ENCODE data around the gene CEP85L. TPM values are rescaled to one million over a fixed set of nuclear protein-coding genes. Genes with fewer than 3 reads are reported as not detected.

CEP85L gene
- total and polyA plus RNA-seq, 2 of the 13 experiments (the other 11 are each of a cell fraction or from before 2014, with no cell fraction given), result 0.44 to 1.7 TPM

DNA sequence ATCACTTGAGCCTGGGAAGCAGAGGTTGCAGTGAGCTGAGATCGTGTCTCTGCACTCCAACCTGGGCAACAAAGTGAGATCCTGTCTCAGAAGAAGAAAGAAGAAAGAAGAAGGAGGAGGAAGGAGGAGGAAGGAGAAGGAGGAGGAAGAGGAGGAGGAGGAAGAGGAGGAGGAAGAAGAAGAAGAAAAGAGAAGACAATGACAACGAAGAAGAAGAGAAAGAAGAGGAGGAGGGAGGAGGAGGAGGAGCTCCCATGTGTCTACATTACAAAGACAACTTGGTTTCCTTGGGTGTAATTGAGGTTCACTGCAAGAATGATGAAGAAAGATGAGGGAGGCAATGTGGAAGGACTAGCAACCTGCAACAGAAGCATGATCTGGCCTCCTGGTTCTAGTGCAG, 21.3 kb upstream of the CEP85L start:
- Histone ChIP-seq H3K79me2 (ENCODE audit: insufficient read depth, low read length) (no peaks in the 10 kb centered on the region), H3K9ac (ENCODE audit: insufficient read depth, low read depth, low read length) (no peak overlapping the region), H3K4me3 (replicated peaks in 1 of 3; ENCODE audit: insufficient read depth in 1 of 3, low read depth in 2 of 3, low read length in 3 of 3) (no peak overlapping the region), H3K4me1 (ENCODE audit: insufficient read depth, low read length) (no peaks in the 10 kb centered on the region), H4K20me1 (ENCODE audit: insufficient read depth, low read length) (no peaks in the 10 kb centered on the region), H3K4me2 (ENCODE audit: low read depth, low read length) (no peak overlapping the region), H3K36me3 (replicated peaks in 1 of 2; ENCODE audit: control insufficient read depth in 1 of 2, insufficient read depth in 2 of 2, low read length in 2 of 2) (no peaks in the 10 kb centered on the region), H3K27me3 (ENCODE audit: control insufficient read depth in 1 of 2, insufficient read depth in 2 of 2, low read length in 2 of 2) (peaks cover 0 to 33% of the 10 kb centered on the region in 2 experiments; a peak in 3 of 5 replicates), H2AFZ (ENCODE audit: low read length) (no peak overlapping the region), H3K27ac (ENCODE audit: extremely low read length, insufficient read depth, low read length) (no peak overlapping the region), H3K9me3 (ENCODE audit: low read length) (no peaks in the 10 kb centered on the region)
- in situ Hi-C loops (cut with HindIII; ENCODE audit: extremely low pct_ligation_motif_present, low pct_unique_long_range_greater_than_20kb), result no loop called here
- ChIA-PET CTCF (ENCODE audit: low intra/inter-chr PET ratio, low total read pairs) (no interaction called here), POLR2A (no interaction called here)
- no peak for ATAC-seq
- WGBS (ENCODE audit: low lambda C conversion rate), result 1% methylated on average over 2 of the region's 2 CpGs
- intact Hi-C loops (cut with micrococcal nuclease; ENCODE audit: unreplicated experiment), result no loop called here
- 0 out of 2 replicates have a peak, but pooled peaks have one; percentile 6 for TF ChIP-seq FOXK2 (IDR thresholded peaks at IDR 0.05)
- 0 out of 2 replicates have a peak, but pooled peaks have one; percentile 42 for TF ChIP-seq ATM (IDR thresholded peaks at IDR 0.05; ENCODE audit: borderline replicate concordance)
- peak; percentile 54 for TF ChIP-seq ZNF282 (IDR thresholded peaks at IDR 0.05; ENCODE audit: partially characterized antibody)
- TF ChIP-seq ATF7-NPFF (CRISPR knock-in tag; IDR thresholded peaks at IDR 0.05; ENCODE audit: low read depth), result no peak
- DNase-seq (ENCODE audit: low spot score), result no peak
- BruUV-seq (replicated peaks), result no TSS peak
- FAIRE-seq, result no peak

- no peak for DNase-seq (ENCODE audit: low spot score)
- Histone ChIP-seq H4K20me1 (ENCODE audit: insufficient read depth, low read length) (no peaks in the 10 kb centered on the region), H3K36me3 (replicated peaks in 1 of 2; ENCODE audit: control insufficient read depth in 1 of 2, insufficient read depth in 2 of 2, low read length in 2 of 2) (no peaks in the 10 kb centered on the region), H2AFZ (ENCODE audit: low read length) (no peak overlapping the region), H3K9me3 (ENCODE audit: low read length) (no peaks in the 10 kb centered on the region), H3K27ac (ENCODE audit: extremely low read length, insufficient read depth, low read length) (no peak overlapping the region), H3K27me3 (ENCODE audit: control insufficient read depth in 1 of 2, insufficient read depth in 2 of 2, low read length in 2 of 2) (peaks cover 0 to 36% of the 10 kb centered on the region in 2 experiments; a peak in 3 of 5 replicates), H3K4me2 (ENCODE audit: low read depth, low read length) (no peak overlapping the region), H3K4me3 (replicated peaks in 1 of 3; ENCODE audit: insufficient read depth in 1 of 3, low read depth in 2 of 3, low read length in 3 of 3) (no peak overlapping the region), H3K79me2 (ENCODE audit: insufficient read depth, low read length) (no peaks in the 10 kb centered on the region), H3K9ac (ENCODE audit: insufficient read depth, low read depth, low read length) (no peak overlapping the region), H3K4me1 (ENCODE audit: insufficient read depth, low read length) (no peaks in the 10 kb centered on the region)
- no peak for ATAC-seq
- BruUV-seq (replicated peaks), result no TSS peak
- in situ Hi-C loops (cut with HindIII; ENCODE audit: extremely low pct_ligation_motif_present, low pct_unique_long_range_greater_than_20kb) (no loop called here), intact Hi-C loops (cut with micrococcal nuclease; ENCODE audit: unreplicated experiment) (no loop called here)
- 5% methylated on average over 1 of the region's 1 CpG for WGBS (ENCODE audit: low lambda C conversion rate)
- FAIRE-seq, result no peak
- CTCF ChIA-PET (ENCODE audit: low intra/inter-chr PET ratio, low total read pairs), result no interaction called here
- POLR2A ChIA-PET, result no interaction called here
- no peak for TF ChIP-seq ZNF546 (CRISPR knock-in tag; conservative IDR thresholded peaks at IDR 0.05)
- TF ChIP-seq, protein P1, sequence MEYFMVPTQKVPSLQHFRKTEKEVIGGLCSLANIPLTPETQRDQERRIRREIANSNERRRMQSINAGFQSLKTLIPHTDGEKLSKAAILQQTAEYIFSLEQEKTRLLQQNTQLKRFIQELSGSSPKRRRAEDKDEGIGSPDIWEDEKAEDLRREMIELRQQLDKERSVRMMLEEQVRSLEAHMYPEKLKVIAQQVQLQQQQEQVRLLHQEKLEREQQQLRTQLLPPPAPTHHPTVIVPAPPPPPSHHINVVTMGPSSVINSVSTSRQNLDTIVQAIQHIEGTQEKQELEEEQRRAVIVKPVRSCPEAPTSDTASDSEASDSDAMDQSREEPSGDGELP (IDR thresholded peaks at IDR 0.05; ENCODE audit: borderline replicate concordance, low read depth), result no peak
- TF ChIP-seq NR2F1 (CRISPR knock-in tag; IDR thresholded peaks at IDR 0.05), result no peak
- no peak for TF ChIP-seq MBD4 (IDR thresholded peaks at IDR 0.05; ENCODE audit: borderline replicate concordance, low read length)
- TF ChIP-seq ATF1 (CRISPR knock-in tag; IDR thresholded peaks at IDR 0.05), result no peak
- no peak for TF ChIP-seq ZNF558 (CRISPR knock-in tag; IDR thresholded peaks at IDR 0.05; ENCODE audit: borderline replicate concordance)
- TF ChIP-seq HIC2 (CRISPR knock-in tag; IDR thresholded peaks at IDR 0.05; ENCODE audit: low read depth), result no peak
- no peak for TF ChIP-seq RFXANK (CRISPR knock-in tag; IDR thresholded peaks at IDR 0.05)
- TF ChIP-seq, protein P2, sequence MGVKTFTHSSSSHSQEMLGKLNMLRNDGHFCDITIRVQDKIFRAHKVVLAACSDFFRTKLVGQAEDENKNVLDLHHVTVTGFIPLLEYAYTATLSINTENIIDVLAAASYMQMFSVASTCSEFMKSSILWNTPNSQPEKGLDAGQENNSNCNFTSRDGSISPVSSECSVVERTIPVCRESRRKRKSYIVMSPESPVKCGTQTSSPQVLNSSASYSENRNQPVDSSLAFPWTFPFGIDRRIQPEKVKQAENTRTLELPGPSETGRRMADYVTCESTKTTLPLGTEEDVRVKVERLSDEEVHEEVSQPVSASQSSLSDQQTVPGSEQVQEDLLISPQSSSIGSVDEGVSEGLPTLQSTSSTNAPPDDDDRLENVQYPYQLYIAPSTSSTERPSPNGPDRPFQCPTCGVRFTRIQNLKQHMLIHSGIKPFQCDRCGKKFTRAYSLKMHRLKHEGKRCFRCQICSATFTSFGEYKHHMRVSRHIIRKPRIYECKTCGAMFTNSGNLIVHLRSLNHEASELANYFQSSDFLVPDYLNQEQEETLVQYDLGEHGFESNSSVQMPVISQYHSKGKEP (CRISPR knock-in tag; IDR thresholded peaks at IDR 0.05), result no peak
- no peak for TF ChIP-seq KDM2A (CRISPR knock-in tag; IDR thresholded peaks at IDR 0.05; ENCODE audit: borderline replicate concordance, low read depth)
- TF ChIP-seq, protein P3, sequence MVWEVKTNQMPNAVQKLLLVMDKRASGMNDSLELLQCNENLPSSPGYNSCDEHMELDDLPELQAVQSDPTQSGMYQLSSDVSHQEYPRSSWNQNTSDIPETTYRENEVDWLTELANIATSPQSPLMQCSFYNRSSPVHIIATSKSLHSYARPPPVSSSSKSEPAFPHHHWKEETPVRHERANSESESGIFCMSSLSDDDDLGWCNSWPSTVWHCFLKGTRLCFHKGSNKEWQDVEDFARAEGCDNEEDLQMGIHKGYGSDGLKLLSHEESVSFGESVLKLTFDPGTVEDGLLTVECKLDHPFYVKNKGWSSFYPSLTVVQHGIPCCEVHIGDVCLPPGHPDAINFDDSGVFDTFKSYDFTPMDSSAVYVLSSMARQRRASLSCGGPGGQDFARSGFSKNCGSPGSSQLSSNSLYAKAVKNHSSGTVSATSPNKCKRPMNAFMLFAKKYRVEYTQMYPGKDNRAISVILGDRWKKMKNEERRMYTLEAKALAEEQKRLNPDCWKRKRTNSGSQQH (CRISPR knock-in tag; IDR thresholded peaks at IDR 0.05; ENCODE audit: low read depth), result no peak
These were observed 18.2 kb upstream of the CEP85L start for GRCh38 chr6:118669561-118669960.

Measured in HepG2 (cell line).